Measurements from ENCODE around the gene SLC6A3. TPM values are rescaled to one million over a fixed set of nuclear protein-coding genes. Genes with fewer than 3 reads are reported as not detected.
A peak's percentile ranks its signal among the peaks of the same experiment; 100 is the strongest.

The SLC6A3 gene
- total and polyA plus RNA-seq, 2 donors (not counting 1 experiment from before 2014, with no cell fraction given): 0.01 to 0.15 TPM

- no peak overlapping the region for H3K9ac ChIP-seq (ENCODE audit: low read length)
- WGBS (ENCODE audit: insufficient coverage): 13% methylated on average over 85 of the region's 92 CpGs
- ChIA-PET CTCF (no interaction called here), POLR2A (no interaction called here)
- H3K36me3 ChIP-seq (replicated peaks in 1 of 2; ENCODE audit: control extremely low read depth in 1 of 2, control insufficient read depth in 1 of 2, extremely low read depth in 1 of 2, insufficient read depth in 2 of 2, low read length in 1 of 2): no peaks in the 10 kb centered on the region
- Mint-ChIP-seq H3K9me3 (ENCODE audit: insufficient read depth) (no peaks in the 10 kb centered on the region), H3K4me1 (peaks cover 20% of the 10 kb centered on the region), H3K4me3 (no peak overlapping the region), H3K27ac (no peak overlapping the region), H3K27me3 (peaks cover 49% of the 10 kb centered on the region)
- DNase-seq (no peak), ATAC-seq (ENCODE audit: low read depth) (no peak)
- TF ChIP-seq CTCF (IDR thresholded peaks at IDR 0.05) (no peak), EZH2 (IDR thresholded peaks at IDR 0.05; ENCODE audit: borderline replicate concordance, insufficient read depth, low read depth, low read length, poor library complexity, severe bottlenecking) (no peak)
- H3K4me1 ChIP-seq (ENCODE audit: control insufficient read depth in 2 of 2, insufficient read depth in 2 of 2, low read length in 2 of 2): peaks cover 19 to 32% of the 10 kb centered on the region in 2 donors
- H3K79me2 ChIP-seq (ENCODE audit: control insufficient read depth, insufficient read depth, low read length): no peaks in the 10 kb centered on the region
- peaks cover 0 to 58% (median 24%) of the 10 kb centered on the region in 4 experiments for H3K27me3 ChIP-seq (replicated peaks in 1 of 4; ENCODE audit: control extremely low read depth in 1 of 4, control insufficient read depth in 3 of 4, insufficient read depth in 4 of 4, low read length in 3 of 4)
- no peak overlapping the region for H3K4me3 ChIP-seq (ENCODE audit: control extremely low read depth in 1 of 5, extremely low read depth in 1 of 5, insufficient read depth in 1 of 5, low read depth in 2 of 5, low read length in 4 of 5)
- H3K4me2 ChIP-seq (replicated peaks; ENCODE audit: low read depth, low read length, poor library complexity, severe bottlenecking): peak overlapping the region; percentile 79
- H3K9me3 ChIP-seq (ENCODE audit: control extremely low read depth in 1 of 3, control insufficient read depth in 2 of 3, insufficient read depth in 1 of 3, low read length in 2 of 3): peaks cover 0 to 25% (median 0%) of the 10 kb centered on the region in 3 donors
- intact Hi-C loops (cut with micrococcal nuclease): no loop called here
- peak overlapping the region; percentile 51 for H2AFZ ChIP-seq (ENCODE audit: insufficient read depth, low read depth, low read length, poor library complexity, severe bottlenecking)
- no peaks in the 10 kb centered on the region for H4K20me1 ChIP-seq (ENCODE audit: control insufficient read depth, insufficient read depth, low read length, poor library complexity, severe bottlenecking)
- no peak overlapping the region for H3K27ac ChIP-seq (ENCODE audit: low read length in 2 of 2)
These were observed 705 bp upstream of the SLC6A3 start for GRCh38 chr5:1445689-1446601.

Measured in B cell (primary cell).